GM10266 (cell line): Measurements from ENCODE around the gene TXLNG.
A peak's percentile ranks its signal among the peaks of the same experiment; 100 is the strongest.

Experiments
- DNase-seq: peaks from one replicate; pipeline ENCODE4 v3.0.0; 2012; ENCODE audit errors: extremely low spot score
- TF ChIP-seq, protein P1 (sequence below): IDR thresholded peaks from 2 replicates; pipeline ENCODE4 v1.5.1; 2012; ENCODE audit warnings: mild to moderate bottlenecking, low read depth; ENCODE audit not compliant: control insufficient read depth, insufficient read depth; ENCODE audit errors: missing control alignments

Gene TXLNG

DNA sequence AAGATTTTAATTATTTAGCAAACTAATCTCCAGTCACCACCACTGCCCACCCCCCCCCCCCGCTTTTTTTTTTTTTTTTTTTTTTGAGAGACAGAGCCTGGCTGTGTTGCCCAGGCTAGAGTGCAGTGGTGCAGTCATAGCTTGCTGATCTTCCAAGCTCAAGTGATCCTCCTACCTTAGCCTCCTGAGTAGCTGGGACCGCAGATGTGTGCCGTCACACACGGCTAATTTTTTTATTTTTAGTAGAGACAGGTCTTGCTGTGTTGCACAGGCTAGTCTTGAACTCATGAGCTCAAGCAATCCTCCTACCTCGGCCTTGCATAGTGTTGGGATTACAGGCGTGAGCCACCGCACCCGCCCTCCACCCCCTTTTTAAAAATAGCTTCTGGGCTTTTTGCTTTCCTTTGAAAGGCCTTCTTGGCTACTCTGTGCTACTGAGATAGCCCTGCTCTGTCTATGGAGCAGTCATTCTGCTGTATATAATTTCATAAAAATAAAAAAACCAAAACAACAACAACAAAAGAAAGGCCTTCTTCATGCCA lies 18.7 kb downstream of the TXLNG start:
- DNase-seq: no peak
- TF ChIP-seq, protein P1, sequence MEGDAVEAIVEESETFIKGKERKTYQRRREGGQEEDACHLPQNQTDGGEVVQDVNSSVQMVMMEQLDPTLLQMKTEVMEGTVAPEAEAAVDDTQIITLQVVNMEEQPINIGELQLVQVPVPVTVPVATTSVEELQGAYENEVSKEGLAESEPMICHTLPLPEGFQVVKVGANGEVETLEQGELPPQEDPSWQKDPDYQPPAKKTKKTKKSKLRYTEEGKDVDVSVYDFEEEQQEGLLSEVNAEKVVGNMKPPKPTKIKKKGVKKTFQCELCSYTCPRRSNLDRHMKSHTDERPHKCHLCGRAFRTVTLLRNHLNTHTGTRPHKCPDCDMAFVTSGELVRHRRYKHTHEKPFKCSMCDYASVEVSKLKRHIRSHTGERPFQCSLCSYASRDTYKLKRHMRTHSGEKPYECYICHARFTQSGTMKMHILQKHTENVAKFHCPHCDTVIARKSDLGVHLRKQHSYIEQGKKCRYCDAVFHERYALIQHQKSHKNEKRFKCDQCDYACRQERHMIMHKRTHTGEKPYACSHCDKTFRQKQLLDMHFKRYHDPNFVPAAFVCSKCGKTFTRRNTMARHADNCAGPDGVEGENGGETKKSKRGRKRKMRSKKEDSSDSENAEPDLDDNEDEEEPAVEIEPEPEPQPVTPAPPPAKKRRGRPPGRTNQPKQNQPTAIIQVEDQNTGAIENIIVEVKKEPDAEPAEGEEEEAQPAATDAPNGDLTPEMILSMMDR: no peak

DNA sequence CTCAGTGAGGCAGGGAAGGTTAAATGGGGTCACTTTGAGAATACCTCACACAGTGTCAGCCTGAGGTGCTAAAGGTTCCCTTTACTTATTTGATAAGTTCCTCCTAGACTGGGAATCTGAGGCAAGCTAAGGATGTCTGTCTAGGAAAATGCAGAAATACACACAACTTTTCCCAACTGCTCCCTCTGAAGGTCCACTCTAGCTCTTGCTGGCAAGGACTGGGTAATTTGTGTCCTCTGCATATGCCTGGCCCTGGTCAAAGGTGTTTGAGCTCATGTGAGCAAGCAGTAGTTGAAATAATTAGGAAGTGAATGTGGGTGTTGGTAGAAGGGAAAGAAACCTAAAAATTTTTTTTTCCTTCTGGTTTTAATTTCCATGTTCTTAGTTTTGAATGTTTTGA lies 21.3 kb downstream of the TXLNG start:
- TF ChIP-seq, protein P1: peak; percentile 10
- DNase-seq: no peak

DNA sequence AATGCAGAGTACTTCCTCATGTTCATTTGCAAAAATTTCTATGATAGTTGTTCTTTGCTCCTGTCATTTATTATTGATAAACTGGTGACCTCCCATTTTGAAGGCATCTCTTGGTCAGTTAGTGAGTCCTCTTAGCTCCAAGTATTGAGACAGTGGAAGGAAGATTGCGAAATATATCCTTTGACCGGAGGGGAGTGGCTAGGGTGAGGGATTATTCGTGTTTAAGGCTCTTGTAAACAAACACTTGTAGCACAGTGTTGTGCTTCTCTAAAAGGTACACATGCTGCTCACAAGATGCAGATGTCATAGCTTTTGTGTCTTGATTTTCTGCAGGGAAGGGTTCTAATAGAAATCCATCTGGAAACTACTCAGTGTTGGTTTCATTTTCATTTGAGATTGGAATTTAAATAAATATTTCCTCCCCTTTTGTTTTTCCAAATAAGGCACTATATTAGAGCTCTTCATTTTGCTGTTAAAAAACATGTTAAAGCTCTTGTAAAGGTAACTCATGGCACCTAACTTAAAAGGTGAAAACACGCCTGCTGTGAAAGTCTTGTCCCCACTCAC lies 21.8 kb downstream of the TXLNG start:
- DNase-seq: no peak

DNA sequence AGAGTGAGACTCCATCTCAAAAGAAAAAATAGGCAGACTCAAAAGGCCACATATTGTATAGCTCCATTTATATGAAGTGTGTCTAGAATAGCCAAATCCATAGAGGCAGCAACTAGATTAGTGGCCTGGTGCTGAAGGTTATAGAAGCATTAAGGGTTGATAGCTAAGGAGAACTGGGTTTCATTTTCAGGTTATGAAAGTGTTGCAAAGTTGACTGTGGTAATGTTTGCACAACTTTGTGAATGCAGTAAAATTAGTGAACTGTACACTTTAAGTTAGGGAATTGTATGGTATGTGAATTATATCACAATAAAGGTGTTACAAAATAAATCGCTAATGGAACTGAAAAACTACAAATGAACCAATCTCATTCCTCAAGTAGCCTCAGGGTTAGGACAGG lies 28.3 kb downstream of the TXLNG start:
- TF ChIP-seq, protein P1: no peak
- no peak for DNase-seq

More for the DNA sequence above, 21.8 kb downstream of the TXLNG start:
- TF ChIP-seq, protein P1: no peak

- DNase-seq: no peak
- TF ChIP-seq, protein P1: no peak
Observed at GRCh38 chrX:16819634-16820033, 33.4 kb downstream of the TXLNG start.

GRCh38 chrX:16822723-16823122 lies 36.5 kb downstream of the TXLNG start:
- TF ChIP-seq, protein P1: no peak
- no peak for DNase-seq

GRCh38 chrX:16825264-16826035 lies 39.2 kb downstream of the TXLNG start:
- TF ChIP-seq, protein P1: no peak
- no peak for DNase-seq
